AG04449 (cell line): ENCODE results near the gene AGTPBP1.
"Not testable (repeated sequence)": the region's sequence is repeated elsewhere in the genome, so short reads cannot be mapped to it uniquely, and the experiment has no call there.

Source experiments
- CTCF ChIA-PET: fragments of 350-600 bp; formaldehyde crosslinking; extraction: SDS; loops from one replicate; lab custom pipeline; 2021; ENCODE audit warnings: antibody characterized with exemption; lab: Yijun Ruan, JAX
- POLR2A ChIA-PET: fragments of 400-600, 350-600 bp; formaldehyde crosslinking; extraction: SDS; loops from one replicate; lab custom pipeline; 2020; ENCODE audit warnings: antibody characterized with exemption, inconsistent platforms; lab: Yijun Ruan, JAX
- DNase-seq: peaks from one replicate; pipeline ENCODE4 v3.0.0-alpha.2; 2010; ENCODE audit warnings: low read depth, low spot score
- H3K4me3 ChIP-seq: 2 replicates; pipeline ENCODE4 v1.5.1; 2011; ENCODE audit warnings: low read depth, mild to moderate bottlenecking, control low read depth, low read length
- CTCF ChIP-seq: IDR thresholded peaks from one replicate; pipeline ENCODE4 v1.5.1; 2011; ENCODE audit warnings: mild to moderate bottlenecking, moderate library complexity, low read length, control low read depth, inconsistent platforms; ENCODE audit not compliant: insufficient read depth; ENCODE audit errors: missing control alignments

Gene AGTPBP1

GRCh38 chr9:85737671-85738070 lies 4.1 kb downstream of the AGTPBP1 start:
- no peak for TF ChIP-seq CTCF
- ChIA-PET POLR2A (no interaction called here), CTCF (no interaction called here)
- DNase-seq: no peak
- no peak overlapping the region for H3K4me3 ChIP-seq

- TF ChIP-seq CTCF: no peak
- H3K4me3 ChIP-seq: no peak overlapping the region
- DNase-seq: no peak
- CTCF ChIA-PET: no interaction called here
- POLR2A ChIA-PET: no interaction called here
Observed at GRCh38 chr9:85730916-85731630, 10.7 kb downstream of the AGTPBP1 start.

GRCh38 chr9:85729882-85730281 lies 11.9 kb downstream of the AGTPBP1 start:
- DNase-seq: no peak
- H3K4me3 ChIP-seq: no peak overlapping the region
- TF ChIP-seq CTCF: no peak
- ChIA-PET POLR2A (interaction anchor here (0.6 kb wide), 1 partner anchor 14 kb away, joined by 3 read pairs; no protein-coding TSS in a partner anchor), CTCF (interaction anchor here (0.8 kb wide), 1 partner anchor 32 kb away, joined by 5 read pairs; no protein-coding TSS in a partner anchor)

GRCh38 chr9:85727500-85727899 lies 14.3 kb downstream of the AGTPBP1 start:
- ChIA-PET CTCF (interaction anchor here (1.2 to 2.0 kb wide), 2 partner anchors 12 to 29 kb away, joined by 5 to 10 read pairs; no protein-coding TSS in a partner anchor), POLR2A (no interaction called here)
- TF ChIP-seq CTCF: no peak
- H3K4me3 ChIP-seq: no peak overlapping the region
- no peak for DNase-seq

- TF ChIP-seq CTCF: no peak
- H3K4me3 ChIP-seq: no peak overlapping the region
- DNase-seq: no peak
- CTCF ChIA-PET: no interaction called here
- POLR2A ChIA-PET: no interaction called here
Observed at GRCh38 chr9:85726737-85727136, 15.0 kb downstream of the AGTPBP1 start.

- no peak for DNase-seq
- no peak overlapping the region for H3K4me3 ChIP-seq
Observed at GRCh38 chr9:85723215-85723614, 18.5 kb downstream of the AGTPBP1 start.

GRCh38 chr9:85719411-85719810 lies 22.3 kb downstream of the AGTPBP1 start:
- H3K4me3 ChIP-seq, POLR2A ChIA-PET, DNase-seq: not testable (repeated sequence)
- CTCF ChIA-PET: interaction anchor here (1.4 kb wide), 1 partner anchor 21 kb away, joined by 4 read pairs; no protein-coding TSS in a partner anchor

More at GRCh38 chr9:85723215-85723614, 18.5 kb downstream of the AGTPBP1 start:
- CTCF ChIA-PET: no interaction called here
- POLR2A ChIA-PET: no interaction called here
- no peak for TF ChIP-seq CTCF

- POLR2A ChIA-PET, H3K4me3 ChIP-seq, CTCF ChIA-PET, DNase-seq: not testable (repeated sequence)
Observed at GRCh38 chr9:85717818-85718217, 23.9 kb downstream of the AGTPBP1 start.
